ENCODE data around the gene MAVS.
"Not testable (repeated sequence)": the region's sequence is repeated elsewhere in the genome, so short reads cannot be mapped to it uniquely, and the experiment has no call there.

MAVS gene

DNA sequence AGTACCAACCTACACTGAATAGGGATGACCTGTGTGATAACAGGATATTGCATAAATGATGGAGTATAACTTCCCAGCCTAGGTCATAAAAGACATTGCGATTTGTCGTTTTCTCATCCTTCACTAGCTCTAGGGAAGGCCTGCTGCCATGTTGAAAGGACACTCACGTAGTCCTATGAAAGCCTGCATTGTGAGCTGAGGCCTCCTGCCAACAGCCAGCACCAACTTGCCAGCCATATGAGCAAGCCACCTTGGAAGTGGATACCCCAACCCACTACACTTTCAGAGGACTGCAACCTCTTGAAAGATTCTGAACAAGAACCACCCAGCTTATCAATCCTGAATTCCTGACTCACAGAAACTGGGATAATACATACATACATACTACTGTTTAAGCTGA, 39.1 kb downstream of the MAVS start:
- DNase-seq (ENCODE audit: low read depth in 2 of 2, low spot score in 1 of 2) = no peak

DNA sequence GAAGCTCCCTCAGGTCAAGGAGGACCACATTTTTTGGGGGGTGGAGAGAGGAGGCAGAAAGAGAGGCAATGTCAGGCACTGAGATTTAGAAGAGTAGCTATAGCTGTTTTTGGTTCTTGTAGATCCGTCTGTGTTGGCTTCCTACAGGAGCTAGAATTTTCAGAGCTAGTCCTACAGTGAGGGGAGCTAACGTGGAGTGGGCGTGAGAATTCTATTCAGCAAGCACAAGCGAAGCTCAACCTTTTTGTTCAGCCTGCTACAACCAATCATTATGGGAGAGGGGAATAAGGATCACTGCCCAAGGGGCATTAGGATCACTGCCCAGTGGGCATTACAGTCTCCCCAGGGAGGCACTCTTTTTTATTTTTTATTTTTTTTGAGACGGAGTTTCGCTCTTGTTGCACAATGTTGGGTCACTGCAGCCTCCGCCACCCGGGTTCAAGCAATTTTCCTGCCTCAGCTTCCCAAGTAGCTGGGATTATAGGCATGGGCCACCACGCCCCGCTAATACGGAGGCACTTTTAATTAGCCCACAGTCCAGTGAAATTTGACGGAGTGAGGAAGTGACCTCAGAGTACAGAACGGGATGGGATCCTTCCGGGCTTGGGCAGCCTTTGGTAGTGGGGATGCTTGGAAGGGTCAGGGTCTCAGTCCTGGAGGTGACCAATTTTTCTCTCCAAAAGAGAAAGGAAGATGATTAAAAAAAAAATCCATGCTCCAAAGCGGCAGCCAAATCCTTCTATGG, 41.4 kb downstream of the MAVS start:
- no peak for DNase-seq (ENCODE audit: low read depth in 2 of 2, low spot score in 1 of 2)

GRCh38 chr20:3888622-3889488, 42.2 kb downstream of the MAVS start, which contains the start of gene PANK2:
Gene PANK2 (plus strand): TSS chr20:3889387.
- DNase-seq (ENCODE audit: low read depth in 2 of 2, low spot score in 1 of 2) = peak; percentile 90 to 96

GRCh38 chr20:3889489-3890397, 43.1 kb downstream of the MAVS start:
- DNase-seq (ENCODE audit: low read depth in 2 of 2, low spot score in 1 of 2) = peak; percentile 4 to 18

DNA sequence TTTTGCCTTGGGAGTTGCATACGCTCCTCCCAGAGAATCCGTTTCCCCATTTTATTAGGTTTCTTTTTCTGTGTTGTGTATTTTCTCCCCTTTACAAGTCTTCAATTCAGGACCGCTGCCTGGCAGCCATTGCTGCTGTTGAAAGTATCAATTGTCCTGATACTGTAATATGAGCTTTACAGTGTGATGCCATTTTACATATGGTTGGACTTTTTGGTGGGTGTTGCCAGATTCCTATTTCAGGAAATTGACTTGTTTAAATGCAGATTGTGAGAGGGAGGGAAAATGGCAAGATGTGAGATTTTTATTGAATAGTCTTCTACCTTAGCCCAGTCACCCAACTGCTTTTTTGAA, 43.7 kb downstream of the MAVS start:
- DNase-seq (ENCODE audit: low read depth in 2 of 2, low spot score in 1 of 2) = no peak

DNA sequence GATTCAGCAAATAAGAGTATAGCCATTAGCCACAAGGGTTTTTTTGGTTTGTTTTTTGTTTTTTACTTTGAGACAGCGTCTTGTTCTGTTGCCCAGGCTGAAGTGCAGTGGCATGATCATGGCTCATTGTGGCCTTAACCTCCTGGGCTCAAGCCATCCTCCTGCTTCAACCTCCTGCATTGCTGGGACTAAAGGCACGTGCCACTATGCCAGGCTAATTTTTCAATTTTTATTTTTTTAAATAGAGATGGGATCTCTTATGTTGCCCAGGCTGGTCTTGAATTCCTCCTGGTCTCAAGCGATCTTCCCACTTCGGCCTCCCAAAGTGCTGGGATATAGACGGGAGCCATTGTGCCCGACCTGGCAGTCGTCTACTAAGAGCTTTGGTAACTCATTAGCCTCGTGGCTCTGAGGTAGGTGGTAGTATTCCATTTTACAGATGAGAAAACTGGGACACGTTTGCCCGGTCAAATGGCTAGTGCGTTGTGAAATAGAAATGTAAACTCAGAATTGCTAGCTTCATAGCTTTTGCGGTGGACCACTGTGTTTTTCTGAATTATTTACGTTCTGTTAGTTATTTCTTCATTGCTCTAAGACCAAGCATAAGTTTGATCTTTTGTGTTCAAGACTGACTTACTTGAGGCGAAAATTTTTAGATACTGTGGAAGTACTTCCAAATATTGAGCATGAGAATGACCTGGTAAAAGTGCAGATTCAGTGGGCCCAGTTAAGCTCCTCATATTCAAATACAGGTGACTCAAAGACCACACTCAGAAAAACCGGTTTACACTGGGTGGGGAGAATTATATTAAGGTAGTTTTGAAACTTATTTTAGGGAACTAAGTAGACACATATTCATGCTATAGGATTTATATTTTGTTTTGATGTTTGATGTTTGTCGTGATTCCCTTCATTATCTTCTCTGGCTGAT, 44.6 kb downstream of the MAVS start:
- DNase-seq (ENCODE audit: low read depth in 2 of 2, low spot score in 1 of 2) = no peak

- no peak for DNase-seq (ENCODE audit: low read depth in 2 of 2, low spot score in 1 of 2)
These were observed 48.2 kb downstream of the MAVS start for GRCh38 chr20:3894796-3895195.

GRCh38 chr20:3896302-3896701, 49.7 kb downstream of the MAVS start:
- no peak for DNase-seq (ENCODE audit: low read depth in 2 of 2, low spot score in 1 of 2)

DNA sequence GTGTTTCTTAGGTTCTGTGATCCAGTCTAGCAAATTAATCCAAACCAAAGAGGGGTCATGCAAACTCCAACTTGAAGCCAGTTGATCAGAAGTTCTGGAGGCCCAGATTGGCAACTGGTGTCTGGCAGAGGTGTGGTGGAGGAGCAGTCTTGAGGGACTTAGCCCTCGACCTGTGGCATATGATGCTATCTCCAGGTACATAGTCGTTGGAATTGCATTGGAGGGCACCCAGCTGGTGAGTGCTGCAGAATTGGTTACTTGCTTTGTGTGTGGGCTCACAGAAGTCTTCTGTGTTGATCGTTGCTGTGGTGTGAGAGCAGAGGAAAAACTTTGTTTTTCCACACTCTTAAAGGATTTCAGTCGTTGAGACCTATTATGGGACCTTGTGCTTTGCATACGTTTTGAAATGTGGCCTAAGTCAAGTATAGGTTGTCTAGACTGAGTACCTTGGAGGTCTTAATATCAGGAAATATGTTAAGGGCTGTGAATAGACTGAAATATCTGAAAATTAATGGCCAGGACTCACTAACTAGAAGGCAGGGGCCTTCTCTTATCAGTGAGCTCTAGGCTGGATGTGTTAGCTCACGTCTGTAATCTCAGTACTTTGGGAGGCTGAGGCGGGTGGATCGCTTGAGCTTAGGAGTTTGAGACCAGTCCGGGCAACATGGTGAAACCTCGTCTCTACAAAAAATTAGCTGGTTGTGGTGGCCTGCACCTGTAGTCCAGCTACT, 50.4 kb downstream of the MAVS start:
- DNase-seq (ENCODE audit: low read depth in 2 of 2, low spot score in 1 of 2) = no peak

DNA sequence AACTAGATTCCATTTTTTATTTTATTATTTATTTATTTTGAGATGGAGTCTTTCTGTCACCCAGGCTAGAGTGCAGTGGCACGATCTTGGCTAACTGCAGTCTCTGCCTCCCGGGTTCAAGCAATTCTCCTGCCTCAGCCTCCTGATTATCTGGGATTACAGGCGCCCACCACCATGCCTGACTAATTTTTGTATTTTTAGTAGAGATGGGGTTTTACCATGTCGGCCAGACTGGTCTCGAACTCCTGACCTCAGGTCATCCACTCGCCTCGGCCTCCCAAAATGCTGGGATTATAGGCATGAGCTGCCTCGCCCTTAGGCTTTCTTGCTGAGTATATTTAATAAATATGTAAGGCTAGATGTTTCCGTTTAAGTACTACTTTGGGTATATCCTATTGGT, 51.5 kb downstream of the MAVS start:
- DNase-seq (ENCODE audit: low read depth in 2 of 2, low spot score in 1 of 2) = not testable (repeated sequence)

DNA sequence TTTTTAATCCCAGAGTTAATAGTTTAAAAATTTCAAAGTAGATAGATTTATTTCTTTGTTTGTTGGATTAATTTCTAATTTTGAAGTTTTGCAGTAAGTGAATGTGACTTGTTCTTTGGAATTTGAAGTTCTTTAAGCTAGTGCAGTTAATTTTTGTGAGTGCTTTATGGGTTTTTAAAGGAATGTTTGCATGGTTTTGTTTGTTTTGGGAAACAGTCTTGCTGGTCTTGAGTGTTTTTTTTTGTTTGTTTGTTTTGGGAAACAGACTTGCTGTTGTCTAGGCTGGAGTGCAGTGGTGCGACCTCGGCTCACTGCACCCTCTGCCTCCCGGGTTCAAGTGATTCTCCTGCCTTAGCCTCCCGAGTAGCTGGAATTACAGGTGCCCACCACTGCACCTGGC, 52.0 kb downstream of the MAVS start:
- no peak for DNase-seq (ENCODE audit: low read depth in 2 of 2, low spot score in 1 of 2)

DNA sequence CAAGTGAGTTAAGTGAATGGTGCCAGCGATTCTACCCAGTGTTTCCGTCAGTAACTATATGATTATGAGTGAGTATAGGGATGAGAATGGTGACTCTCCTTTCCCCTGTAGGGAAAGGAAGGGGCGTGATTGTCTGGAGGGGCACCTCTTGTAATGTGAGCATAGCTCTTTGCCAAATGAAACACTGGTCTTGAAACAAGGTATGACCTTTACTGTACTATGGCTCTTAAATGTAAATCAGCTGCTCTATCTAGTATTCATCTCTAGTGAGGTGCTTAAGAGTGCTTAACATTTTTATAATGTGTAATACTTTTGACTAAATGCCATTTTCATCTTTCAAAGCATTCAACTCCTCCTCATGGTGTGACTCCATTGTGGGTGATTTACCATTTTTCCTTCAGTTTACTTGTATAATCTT, 53.6 kb downstream of the MAVS start:
- no peak for DNase-seq (ENCODE audit: low read depth in 2 of 2, low spot score in 1 of 2)

GRCh38 chr20:3901028-3901705, 54.5 kb downstream of the MAVS start:
- no peak for DNase-seq (ENCODE audit: low read depth in 2 of 2, low spot score in 1 of 2)

DNA sequence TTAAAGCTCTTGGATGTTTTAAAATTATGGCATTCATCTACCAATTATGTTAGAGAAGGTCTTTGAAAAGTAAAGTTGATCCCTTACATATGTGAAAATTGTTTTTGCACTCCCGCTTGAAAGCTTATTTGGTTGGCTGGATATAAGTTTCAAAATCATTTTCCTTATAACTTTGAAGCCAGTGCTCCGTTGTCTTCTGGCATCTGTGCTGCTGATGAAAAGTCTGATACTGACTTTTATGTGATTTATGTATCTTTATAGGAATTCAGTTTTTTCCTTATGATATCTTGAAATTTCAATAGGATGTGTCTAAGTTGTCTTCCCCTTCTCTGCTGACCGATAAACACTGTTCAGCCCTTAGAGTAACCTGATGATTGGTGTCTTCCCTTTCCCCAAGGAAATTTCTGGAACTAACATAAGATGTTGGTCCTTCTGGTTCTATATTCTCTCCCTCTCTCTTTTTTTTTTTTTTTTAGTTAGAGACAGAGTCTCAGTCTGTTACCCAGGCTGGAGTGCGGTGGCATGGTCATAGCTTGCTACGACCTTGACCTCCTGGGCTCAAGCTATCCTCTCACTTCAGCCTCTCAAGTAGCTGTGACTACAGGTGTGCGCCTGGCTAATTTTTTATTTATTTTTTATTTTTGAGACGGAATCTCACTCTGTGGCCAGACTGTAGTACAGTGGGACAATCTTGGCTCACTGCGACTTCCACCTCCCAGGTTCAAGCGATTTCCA, 55.2 kb downstream of the MAVS start:
- DNase-seq (ENCODE audit: low read depth in 2 of 2, low spot score in 1 of 2) = no peak

- no peak for DNase-seq (ENCODE audit: low read depth in 2 of 2, low spot score in 1 of 2)
These were observed 55.8 kb downstream of the MAVS start for GRCh38 chr20:3902446-3902845.

GRCh38 chr20:3904224-3904623, 57.6 kb downstream of the MAVS start:
- no peak for DNase-seq (ENCODE audit: low read depth in 2 of 2, low spot score in 1 of 2)

GRCh38 chr20:3904857-3905256, 58.2 kb downstream of the MAVS start:
- no peak for DNase-seq (ENCODE audit: low read depth in 2 of 2, low spot score in 1 of 2)

Data from stimulated activated CD8-positive, alpha-beta memory T cell treated with anti-CD3 and anti-CD28 coated beads, Interleukin-4, amount 100 ng/mL, for 1 hour (primary cell).